ENCODE data around the gene INF2.

Gene INF2

DNA sequence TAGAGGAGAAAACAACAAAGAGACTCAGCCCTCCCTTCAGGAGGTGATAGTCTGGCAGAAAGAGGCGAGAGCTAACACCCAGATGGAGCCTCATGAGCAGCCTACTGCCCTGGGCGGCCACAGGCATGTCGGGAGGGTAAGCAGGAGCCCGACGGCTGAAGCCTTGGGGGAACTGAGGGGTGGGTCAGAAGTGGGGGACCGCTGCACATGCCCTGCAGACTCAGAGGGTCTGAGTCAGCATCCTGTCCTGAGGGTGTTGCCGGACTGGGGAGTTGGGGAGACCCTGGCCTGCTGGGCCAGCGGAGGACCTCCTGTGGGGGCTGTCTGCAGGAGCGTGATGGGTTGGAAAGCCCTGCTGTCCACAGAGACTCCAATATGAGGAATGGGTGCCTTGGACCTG lies 15.9 kb upstream of the INF2 start:
- no peak for FAIRE-seq

DNA sequence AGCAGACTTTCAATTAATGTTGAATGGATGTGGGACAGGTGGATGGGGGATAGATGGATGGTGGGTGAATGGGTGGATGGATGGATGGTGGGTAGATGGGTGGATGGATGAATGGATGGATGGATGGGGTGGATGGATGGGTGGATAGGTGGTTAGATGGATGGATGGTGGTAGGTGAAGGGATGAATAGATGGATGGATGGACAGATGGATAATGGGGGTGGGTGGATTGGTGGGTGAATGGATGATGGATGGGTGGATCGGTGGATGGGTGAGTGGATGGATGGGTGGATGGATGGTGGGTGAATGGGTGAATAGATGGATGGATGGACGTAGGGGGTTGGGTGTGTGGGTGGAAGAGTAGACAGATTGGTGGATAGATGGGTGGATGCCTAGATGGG lies 14.0 kb upstream of the INF2 start:
- DNase-seq (ENCODE audit: insufficient read length, low spot score): no peak
- peak; percentile 76 for FAIRE-seq

More for the DNA sequence above, 15.9 kb upstream of the INF2 start:
- DNase-seq (ENCODE audit: insufficient read length, low spot score): no peak

DNA sequence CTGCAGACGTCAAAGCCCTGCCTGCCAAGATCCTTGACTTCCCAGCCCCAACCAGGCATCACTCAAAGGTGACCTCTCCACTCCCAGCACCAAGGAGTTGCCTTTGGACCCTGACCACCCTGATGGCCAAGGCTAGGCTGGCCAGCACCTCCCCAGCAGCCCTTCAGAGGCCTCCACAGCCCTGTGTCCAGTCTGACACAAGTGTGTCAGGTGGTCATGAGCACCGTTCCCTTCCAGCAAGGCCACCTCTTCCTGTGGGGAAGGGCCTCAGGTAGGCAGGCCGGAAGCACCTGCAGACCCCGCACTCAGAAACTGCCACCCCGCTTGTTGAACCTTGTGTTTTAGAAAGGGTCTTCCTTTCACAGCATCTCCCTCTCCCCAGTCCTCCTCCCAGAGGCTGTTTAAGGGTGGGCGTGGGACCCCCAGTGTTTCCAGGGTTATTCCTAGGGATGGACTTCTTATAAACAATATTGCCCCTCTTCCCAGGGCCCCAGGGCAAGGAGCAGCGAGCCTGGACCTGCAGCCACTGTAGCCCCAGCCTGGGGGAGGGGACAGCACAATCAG lies 13.2 kb upstream of the INF2 start:
- no peak for DNase-seq (ENCODE audit: insufficient read length, low spot score)
- no peak for FAIRE-seq

DNA sequence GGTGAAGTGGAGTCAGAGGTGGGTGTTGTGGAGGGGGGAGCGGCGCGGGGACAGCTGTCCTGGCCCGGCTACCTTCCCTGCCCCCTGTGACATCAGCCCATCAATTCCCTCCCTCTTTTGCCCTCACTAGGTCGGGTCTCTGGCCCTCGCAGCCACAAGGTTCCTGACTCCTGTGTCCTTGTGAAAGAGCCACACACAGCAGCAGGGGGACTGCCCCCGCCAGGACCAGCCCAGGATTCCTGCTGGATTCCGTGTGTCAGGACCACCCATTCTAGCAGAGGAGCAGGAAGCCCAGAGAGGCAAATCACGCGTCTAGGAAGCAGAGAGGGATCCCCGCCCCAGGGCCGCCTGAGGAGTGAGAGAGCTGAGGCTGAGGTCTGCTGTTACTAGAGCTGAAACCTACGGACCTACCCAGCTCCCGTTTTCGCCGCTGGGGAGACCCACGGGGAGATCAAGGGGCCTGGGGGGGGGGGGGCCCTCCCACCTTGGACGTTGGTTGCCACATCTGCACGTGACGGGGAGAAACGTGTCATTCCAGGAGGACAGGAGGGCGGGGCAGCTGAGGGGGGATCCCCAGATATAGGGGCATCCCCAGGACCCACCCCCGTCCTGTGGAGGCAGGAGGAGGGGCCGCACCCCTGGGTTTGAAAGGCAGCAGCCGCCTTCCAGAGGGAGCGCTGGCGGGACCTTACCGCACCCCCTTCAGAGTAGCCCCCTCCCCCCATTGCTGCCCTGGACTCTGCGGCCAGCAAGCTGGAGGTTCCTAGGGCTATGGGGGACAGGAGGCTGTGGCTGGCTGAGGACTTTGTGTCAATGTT lies 12.5 kb upstream of the INF2 start:
- DNase-seq (ENCODE audit: insufficient read length, low spot score) (no peak), FAIRE-seq (no peak)

DNA sequence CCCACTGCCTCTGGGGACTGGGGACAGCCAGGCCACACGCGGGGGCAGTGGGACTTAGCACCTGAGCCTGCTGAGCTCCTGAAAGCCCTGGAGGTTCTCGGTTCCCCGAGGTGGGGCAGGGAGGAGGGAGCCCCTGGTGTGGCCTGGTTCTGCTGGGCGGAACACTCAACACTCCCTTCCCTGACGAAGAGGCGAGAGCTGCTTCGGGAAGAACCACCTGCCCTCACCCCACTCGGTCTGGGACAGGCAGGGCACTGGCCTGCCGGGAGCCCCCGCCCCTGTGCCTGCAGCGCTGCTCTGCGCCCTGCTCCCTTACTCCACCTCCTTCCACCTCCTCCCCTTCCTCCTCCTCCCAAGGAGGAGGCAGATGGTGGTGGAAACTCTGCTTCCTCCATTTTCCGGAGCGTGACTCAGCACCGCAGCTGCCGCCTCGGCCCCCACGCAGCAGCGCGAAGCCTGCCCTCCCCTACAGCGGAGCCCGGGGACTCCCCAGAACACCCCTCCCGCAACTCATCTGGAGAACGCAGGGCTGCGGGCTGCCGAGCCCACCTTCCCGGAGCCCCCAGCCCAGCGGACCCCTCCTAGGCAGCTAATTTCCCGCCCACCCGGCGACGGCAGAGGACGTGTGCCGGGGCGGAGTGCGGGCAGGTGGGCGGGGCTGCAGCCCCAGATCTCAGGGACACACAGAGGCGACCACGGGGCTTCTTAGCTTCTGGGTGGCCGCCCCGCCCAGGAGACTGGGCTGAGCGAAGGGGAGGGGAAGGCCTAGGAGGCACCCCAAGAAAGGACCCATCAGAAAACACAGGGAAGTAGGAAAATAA lies 11.7 kb upstream of the INF2 start:
- FAIRE-seq: peak; percentile 97
- peak; percentile 74 for DNase-seq (ENCODE audit: insufficient read length, low spot score)

DNA sequence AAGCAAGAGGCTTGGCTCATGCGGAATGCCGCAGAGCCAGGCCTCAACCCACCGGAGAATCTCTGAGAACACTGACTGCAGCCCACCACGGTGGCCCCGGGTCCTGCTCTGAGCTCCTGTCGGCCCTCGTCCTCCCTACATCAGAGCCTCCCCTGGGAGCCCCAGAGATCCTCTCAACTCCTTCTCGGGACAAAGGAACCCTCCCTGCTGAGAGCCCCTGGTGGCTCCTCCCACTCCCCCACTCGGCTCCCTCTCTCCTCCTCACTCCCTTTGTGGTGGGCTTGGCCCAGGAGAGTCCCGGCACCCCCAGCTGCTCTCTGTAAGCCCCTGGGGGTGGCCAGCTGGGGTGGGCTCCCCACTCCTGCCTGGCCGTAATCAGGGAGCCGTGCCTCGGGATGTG lies 11.1 kb upstream of the INF2 start:
- FAIRE-seq (no peak), DNase-seq (ENCODE audit: insufficient read length, low spot score) (no peak)

DNA sequence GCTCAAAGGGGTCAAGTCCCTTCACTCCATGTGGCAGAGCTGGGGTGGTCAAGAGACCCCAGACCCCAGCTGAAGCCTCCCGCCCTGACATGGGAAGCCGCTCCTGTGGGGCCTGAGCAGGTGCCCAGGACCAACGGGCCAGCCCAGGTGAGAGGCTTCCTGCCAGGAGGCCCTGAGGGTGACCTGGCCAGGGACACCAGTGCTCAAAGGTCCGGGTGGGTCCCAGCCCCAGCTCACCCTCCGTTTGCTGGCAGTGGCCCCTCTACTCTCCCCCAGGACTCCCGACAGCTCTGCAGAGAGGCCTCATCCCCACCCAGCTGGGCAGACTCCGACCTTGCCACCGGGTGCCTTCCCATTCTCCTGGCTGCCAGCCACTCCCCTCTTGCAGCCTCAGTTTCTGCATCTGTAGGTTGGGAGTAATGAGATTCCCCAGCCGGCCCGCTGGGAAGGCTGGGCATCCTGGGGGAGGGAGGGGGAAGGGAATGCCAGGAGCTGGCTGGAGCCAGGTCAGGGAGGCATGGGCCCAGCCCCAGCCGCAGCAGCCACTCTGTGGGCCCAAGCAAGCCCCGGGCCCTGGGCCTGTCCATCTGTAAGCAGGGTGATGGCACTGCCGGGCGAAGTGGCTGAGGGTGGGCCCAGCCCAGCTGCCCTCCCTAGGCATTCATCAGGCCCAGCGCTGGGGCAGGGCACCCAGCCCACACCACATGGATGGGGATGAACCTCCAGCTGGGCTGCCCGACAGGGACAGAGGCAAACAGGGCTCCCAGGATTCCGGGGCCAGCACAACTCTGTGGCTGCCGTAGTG lies 10.3 kb upstream of the INF2 start:
- no peak for DNase-seq (ENCODE audit: insufficient read length, low spot score)
- FAIRE-seq: no peak

DNA sequence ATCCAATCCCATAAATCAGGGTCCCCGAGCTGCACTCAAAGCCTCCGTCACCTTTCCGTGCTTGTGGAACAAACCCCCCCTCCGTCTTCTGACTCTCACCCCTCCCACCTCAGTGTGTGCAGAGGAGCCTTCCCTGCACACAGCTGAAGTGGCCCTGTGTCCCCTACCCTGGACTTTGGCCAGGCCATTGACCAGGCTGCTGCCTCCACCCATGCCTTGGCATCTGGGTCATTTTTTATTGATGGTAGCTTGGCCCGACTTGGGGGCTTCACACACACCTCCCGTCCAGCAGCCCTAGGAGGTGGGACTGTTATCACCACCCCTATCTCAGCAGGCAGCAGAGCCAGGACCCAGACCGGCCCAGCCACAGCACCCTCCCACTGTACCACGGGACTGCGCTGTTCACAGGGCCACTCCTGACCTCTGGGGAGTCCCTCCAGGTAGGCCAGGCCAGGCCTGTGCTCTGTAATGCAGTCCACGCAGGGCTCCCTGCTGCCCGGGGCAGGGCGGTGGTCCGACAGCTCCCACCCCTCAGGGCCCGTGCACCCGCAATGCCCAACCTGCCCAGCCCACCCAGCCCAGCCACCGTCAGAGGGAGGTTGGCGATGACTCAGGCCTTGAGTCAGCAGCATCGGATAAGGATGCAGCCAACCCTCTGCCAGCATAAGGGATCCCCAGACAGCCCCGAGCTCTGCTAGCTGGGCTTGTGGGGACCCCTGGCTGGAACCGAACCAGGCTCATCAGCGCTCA lies 9.2 kb upstream of the INF2 start:
- peak; percentile 91 for FAIRE-seq
- peak; percentile 73 for DNase-seq (ENCODE audit: insufficient read length, low spot score)

DNA sequence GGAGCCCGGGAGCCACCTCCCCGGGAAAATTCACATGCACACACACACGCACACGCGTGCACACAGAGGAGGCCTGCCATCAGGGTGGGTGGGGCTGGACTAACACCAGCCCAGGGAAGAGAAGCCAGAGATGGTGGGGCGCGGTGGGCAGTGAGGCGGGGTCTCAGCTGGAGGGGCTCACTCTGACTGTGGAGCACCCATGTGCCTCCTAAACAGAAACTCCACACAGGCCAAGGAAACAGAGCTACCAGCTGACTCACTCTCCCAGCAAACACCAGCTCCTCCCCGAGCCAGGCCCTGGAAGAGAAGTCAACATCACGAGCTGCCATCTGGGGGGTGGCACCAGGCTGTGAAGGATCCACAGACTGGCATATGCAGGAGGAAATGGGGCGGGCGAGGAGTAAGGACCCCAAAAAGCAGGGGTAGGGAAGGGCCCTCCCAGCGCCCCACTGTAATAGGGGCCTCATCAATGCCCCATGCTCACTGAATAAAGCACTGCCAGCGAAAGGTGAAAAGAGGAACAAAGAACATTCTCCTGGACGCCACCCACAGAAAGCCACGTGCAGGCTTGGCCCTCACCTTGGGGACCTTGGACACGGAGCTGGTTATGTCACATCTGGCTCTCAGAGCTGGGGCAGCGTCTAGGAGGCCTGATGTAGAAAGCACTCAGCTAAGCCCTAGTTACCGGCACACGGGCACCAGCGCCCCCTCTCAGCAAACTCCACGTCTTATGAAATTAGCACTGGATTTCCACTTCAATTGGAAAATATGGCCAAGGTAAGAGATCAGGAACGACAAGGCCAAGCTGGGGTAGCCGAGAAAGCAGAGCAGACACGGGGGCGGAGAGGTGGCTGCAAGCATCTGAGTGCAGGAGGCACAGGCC lies 8.4 kb upstream of the INF2 start:
- FAIRE-seq (no peak), DNase-seq (ENCODE audit: insufficient read length, low spot score) (peak; percentile 46)

DNA sequence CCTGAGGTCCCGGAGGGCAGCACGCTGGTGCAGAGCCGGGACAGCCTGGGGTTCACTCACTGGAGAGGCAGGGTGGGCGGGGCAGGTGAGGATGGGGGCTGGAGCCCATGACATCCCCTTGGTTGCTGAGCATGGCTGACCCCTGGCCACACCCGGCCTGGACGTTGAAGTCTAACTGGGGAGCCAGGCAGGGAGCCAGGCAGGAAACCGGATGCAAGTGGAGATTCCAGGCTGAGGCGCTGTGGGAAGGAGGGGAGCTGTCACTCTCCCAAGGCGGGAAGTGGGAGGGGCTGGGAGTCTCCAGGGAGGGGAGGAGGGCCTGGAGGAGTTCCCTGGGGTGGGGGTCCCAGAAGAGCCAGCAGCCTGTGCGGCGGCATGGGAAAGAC lies 7.7 kb upstream of the INF2 start:
- FAIRE-seq (peak; percentile 91), DNase-seq (ENCODE audit: insufficient read length, low spot score) (peak; percentile 91)

DNA sequence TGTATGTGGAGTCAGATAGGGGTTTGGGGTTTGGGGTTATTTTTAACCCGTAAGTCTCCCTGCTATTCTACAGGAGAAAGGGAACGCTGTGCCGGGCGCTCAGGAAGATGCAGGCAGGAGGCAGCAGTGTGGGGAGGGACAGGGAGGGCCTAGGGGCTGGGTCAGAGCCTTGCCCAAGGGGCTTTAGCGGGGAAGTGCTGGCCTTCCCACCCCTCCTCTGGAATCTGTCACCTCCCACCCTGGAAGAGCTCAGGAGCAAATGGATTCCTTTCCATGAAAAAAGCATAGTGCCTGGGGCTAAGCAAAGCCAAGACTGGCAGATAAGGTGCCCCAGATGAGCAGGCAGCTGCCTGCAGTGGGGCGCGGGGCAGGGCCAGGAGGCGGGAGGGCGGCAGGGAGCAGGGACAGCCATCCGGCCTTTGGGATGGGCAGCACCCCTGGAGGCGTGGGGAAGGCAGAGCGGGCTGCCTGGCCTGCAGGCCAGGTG lies 7.3 kb upstream of the INF2 start:
- DNase-seq (ENCODE audit: insufficient read length, low spot score) (peak; percentile 67), FAIRE-seq (peak; percentile 75)

DNA sequence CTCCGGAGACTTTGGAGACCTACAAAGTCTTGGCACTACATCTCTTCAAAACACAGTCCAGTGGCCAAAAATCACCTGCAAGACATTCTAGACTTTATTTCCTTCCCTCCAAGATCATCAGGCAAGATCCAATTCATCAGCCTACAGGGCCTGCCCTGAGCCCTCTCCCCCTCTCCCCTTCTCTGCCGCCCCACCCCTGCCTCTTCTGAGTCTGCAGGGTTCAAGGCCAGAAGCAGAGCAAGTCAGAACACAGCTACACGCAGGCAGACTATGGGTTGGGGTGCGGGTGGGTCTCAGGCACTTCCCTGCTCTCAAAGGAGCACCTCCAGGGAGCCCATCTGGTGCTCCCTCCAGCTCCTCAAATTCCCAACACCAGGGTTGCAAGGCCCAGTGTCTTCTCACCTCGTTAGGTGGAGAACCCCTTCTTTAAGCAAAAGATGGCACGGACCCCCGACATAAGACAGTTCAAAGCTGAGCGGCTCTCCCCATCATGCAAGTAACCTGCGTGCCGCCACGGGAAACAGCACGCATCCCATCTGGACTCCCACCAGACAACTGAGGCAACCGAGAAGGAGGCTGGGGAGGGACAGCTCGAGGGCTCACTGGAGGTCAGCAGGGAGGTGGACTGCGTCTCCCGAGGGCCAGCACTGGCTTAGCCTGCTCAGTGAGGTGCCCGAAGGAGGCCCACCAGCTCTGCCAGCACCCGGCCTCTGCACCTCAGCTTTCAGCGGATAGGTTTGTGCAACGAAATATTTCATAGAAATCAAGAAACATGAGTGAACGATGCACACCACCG lies 5.6 kb upstream of the INF2 start:
- FAIRE-seq (no peak), DNase-seq (ENCODE audit: insufficient read length, low spot score) (no peak)

DNA sequence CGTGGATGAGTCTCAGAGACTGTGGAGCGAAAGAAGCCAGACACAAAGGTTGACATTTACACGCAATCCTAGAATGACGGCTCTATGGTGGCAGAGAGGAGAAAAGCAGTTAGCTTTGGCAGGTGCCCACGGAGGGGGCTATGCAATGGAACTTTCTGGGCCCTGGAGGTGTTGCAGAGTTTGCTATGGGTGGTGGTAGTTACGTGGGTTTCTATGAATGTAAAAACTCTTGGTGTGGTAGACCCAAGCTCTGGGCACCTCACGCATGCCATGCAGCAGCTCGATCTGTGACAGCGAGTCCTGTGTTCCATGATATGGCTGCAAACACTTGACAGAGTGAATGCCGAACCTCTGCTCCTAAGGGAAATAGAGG lies 5.0 kb upstream of the INF2 start:
- no peak for FAIRE-seq
- no peak for DNase-seq (ENCODE audit: insufficient read length, low spot score)

DNA sequence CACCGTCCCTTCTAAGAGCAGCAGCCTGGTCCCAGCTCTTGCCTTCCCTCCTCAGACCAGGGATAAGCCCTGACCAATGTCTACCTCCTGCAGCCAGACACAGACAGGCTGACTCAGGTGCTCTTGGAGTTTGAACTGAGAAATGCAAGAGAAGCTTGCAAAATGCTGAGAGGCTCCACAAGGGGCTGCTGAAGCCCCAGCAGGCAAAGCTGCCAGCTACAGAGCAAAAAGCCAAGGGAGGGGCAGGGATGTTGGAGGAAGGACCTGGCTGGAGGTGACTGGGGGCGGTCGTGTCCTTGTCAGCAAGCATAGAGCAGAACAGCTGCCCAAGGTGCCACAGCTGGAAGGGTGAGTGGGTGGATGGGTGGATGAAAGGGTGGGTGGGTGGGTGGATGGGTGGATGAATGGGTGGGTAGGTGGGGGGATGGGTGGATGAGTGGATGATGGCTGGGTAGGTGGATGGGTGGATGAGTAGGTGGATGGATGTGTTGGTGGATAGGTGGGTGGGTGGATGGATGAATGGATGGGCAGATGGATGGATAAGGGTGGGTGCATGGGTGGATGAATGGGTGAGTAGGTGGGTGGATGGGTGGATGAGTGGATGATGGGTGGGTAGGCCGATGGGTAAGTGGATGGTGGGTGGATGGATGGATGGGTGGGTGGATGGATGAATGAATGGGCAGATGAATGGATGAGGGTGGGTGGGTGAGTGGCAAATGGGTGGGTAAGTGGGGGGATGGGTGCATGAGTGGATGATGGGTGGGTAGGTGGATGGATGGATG lies 4.0 kb upstream of the INF2 start:
- no peak for DNase-seq (ENCODE audit: insufficient read length, low spot score)
- peak; percentile 49 for FAIRE-seq

DNA sequence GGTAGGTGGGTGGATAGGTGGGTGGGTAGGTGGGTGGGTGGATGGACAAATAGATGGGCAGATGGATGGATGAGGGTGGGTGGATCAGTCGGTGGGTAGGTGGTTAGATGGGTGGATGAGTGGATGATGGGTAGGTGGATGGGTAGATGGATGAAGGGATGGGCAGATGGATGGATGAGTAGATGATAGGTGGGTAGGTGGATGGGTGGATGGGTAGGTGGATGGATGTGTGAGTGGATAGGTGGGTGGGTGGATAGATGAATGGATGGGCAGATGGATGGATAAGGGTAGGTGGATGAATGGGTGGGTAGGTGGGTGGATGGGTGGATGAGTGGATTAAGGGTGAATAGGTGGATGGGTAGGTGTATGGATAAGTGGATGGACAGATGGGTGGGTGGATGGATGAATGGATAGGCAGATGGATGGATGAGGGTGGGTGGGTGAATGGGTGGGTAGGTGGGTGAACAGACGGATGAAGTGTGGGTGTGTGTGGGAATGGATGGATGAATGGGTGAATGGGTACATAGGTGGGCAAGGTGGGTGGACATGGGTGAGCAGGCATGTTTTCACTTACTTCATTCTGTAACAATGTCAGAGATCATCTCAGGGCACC lies 3.3 kb upstream of the INF2 start:
- FAIRE-seq (peak; percentile 68), DNase-seq (ENCODE audit: insufficient read length, low spot score) (no peak)

DNA sequence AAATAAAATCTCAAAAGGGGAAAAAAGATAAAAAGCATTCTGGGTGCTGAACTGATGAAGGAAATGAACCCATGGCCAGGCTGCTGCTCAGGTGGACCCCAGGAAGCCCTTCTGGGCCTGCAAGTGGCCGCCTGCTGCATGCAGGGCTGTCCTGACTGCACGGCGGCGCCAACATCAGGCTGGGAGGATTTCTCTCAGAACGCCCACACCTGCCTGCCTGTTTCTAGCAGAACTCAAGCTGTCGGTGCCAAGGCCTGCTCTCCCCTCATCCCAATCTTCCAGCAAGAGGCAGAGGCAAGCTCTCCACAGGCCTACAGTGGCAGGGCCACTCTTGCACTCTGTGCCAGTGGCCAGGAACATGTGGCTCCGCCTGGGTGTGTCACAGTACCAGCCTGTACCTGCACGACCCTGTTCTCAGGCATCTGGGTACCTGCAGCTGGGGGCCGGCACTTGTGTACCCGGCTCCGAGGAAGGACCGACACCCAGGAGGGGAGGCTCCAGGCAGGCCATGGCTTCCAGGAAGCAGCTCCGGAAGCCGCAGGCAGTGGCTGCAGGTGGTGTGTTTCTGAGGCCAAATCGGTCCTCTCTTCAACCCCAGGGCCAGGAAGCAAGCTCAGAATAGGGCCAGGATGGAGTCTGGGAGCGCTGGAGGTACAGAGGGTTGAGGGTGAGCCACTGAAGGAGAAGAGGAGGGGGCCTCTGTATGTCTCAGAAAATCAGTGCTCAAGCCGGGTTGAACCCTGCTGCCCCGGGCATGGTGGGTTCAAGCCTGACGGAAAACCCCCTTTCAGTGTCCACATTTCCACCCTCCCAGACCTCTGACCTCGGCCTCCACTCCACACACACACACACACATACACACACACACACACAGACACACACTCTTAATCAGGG lies 2.5 kb upstream of the INF2 start:
- peak; percentile 28 for FAIRE-seq
- DNase-seq (ENCODE audit: insufficient read length, low spot score): no peak
